Upper lobe of left lung (tissue), 6 donors: ENCODE results near the gene XXYLT1. TPM values are rescaled to one million over a fixed set of nuclear protein-coding genes. Genes with fewer than 3 reads are reported as not detected.

Source experiments
- ATAC-seq, 2 donors: fragments of 200-7000 bp; cut with Tn5 transposase; one replicate each; pipeline ENCODE4 v1.9.1; 2022; ENCODE audit warnings: mild to moderate bottlenecking in 2 of 2, moderate library complexity in 2 of 2; ENCODE audit not compliant: low FRiP score in 2 of 2
- DNase-seq, 2 donors: peaks; one replicate each; pipeline ENCODE4 v3.0.0-alpha.2; 2019 to 2020
- H3K27ac ChIP-seq, 4 donors: fragments of 200-600 bp; sonication (generic); one replicate each; pipeline ENCODE4 v1.5.1; 2016 to 2019
- H3K27me3 ChIP-seq, 4 donors: fragments of 200-600 bp; sonication (generic); one replicate each; pipeline ENCODE4 v1.5.1; 2017 to 2019
- H3K36me3 ChIP-seq, 4 donors: fragments of 200-600 bp; sonication (generic); one replicate each; pipeline ENCODE4 v1.5.1; 2016 to 2019
- H3K4me1 ChIP-seq, 4 donors: fragments of 200-600 bp; sonication (generic); one replicate each; pipeline ENCODE4 v1.5.1; 2018 to 2019
- H3K4me3 ChIP-seq, 4 donors: fragments of 200-600 bp; sonication (generic); one replicate each; pipeline ENCODE4 v1.5.1; 2017 to 2019; ENCODE audit warnings: mild to moderate bottlenecking in 2 of 4, moderate library complexity in 1 of 4
- H3K9me3 ChIP-seq, 4 donors: fragments of 200-600 bp; sonication (generic); one replicate each; pipeline ENCODE4 v1.5.1; 2018 to 2019
- CTCF ChIP-seq, 6 experiments: fragments of 450-650 bp in 4 of 6; fragments of 200-600 bp in 2 of 6; sonication (generic) in 2 of 6; IDR thresholded peaks; one replicate each; pipeline ENCODE4 v1.5.1; 2016 to 2019; ENCODE audit warnings: antibody characterized with exemption in 6 of 6
- EP300 ChIP-seq, 4 donors: sonication (generic); formaldehyde crosslinking; IDR thresholded peaks; one replicate each; pipeline ENCODE4 v1.5.1; 2017; ENCODE audit warnings: antibody characterized with exemption in 4 of 4, control low read depth in 2 of 4
- POLR2A ChIP-seq, 4 donors: fragments of 450-650 bp; IDR thresholded peaks; one replicate each; pipeline ENCODE4 v1.5.1; 2016 to 2017; ENCODE audit warnings: antibody characterized with exemption in 4 of 4, mild to moderate bottlenecking in 2 of 4
- POLR2AphosphoS5 ChIP-seq, 2 donors: sonication (generic); formaldehyde crosslinking; IDR thresholded peaks; one replicate each; pipeline ENCODE4 v1.5.1; 2017; ENCODE audit warnings: antibody characterized with exemption in 2 of 2
- WGBS, 2 donors: methylation state at CpG; one replicate each; pipeline ENCODE4 v1.1.5; 2017 to 2018; 5-methylcytosine and 5-hydroxymethylcytosine counted together
- total RNA-seq, 6 donors: library from RNA; depleted of rRNA in 4 of 6; stranded (reverse); fragments of >200 nt in 4 of 6; gene quantifications; one replicate each; pipeline versions ENCODE4 v1.1.0 to v1.2.1, GENCODE V29; 2016 to 2021
- donor health status: DM: no; HTN: no; CAD: no; lungs with moderate emphysema.
- donor health status: DM: no; HTN: yes; CAD: no; lungs with severe emphysema.

Gene XXYLT1
- total RNA-seq, 6 donors from 2014 or later, result 6.3 to 9.6 (median 8.6) TPM

- Histone ChIP-seq H3K27me3 (no peaks in the 10 kb centered on the region), H3K9me3 (no peaks in the 10 kb centered on the region), H3K27ac (peak overlapping the region; percentile 57 to 80 (median 73)), H3K4me3 (no peak overlapping the region), H3K4me1 (peaks cover 4 to 29% (median 17%) of the 10 kb centered on the region in 4 donors), H3K36me3 (no peaks in the 10 kb centered on the region)
- DNase-seq (peak; percentile 52 to 73), ATAC-seq (peak; percentile 27 to 65)
- 38 to 61% methylated on average over 9 to 11 of the region's 13 CpGs for WGBS, 2 donors
- TF ChIP-seq CTCF (IDR thresholded peaks at IDR 0.05) (no peak), POLR2A (IDR thresholded peaks at IDR 0.05) (no peak), POLR2AphosphoS5 (IDR thresholded peaks at IDR 0.05) (peak; percentile 53 to 75), EP300 (IDR thresholded peaks at IDR 0.05) (peak in 2 of 4 donors; percentile 65 to 83)
Observed at GRCh38 chr3:195030791-195031321, 240.1 kb downstream of the XXYLT1 start.

GRCh38 chr3:195028877-195029606, 241.9 kb downstream of the XXYLT1 start:
- no peak for ATAC-seq
- Histone ChIP-seq H3K4me1 (peaks cover 4 to 29% (median 22%) of the 10 kb centered on the region in 4 donors), H3K27me3 (no peaks in the 10 kb centered on the region), H3K9me3 (no peaks in the 10 kb centered on the region), H3K36me3 (no peaks in the 10 kb centered on the region), H3K4me3 (no peak overlapping the region), H3K27ac (peak overlapping the region in 1 of 4 donors; percentile 80)
- WGBS, 2 donors, result 51 to 59% methylated on average over 8 of the region's 8 CpGs
- peak in 3 of 4 donors; percentile 8 to 51 (median 34) for TF ChIP-seq EP300 (IDR thresholded peaks at IDR 0.05)
- TF ChIP-seq POLR2A (IDR thresholded peaks at IDR 0.05), result no peak
- no peak for TF ChIP-seq CTCF (IDR thresholded peaks at IDR 0.05)
- TF ChIP-seq POLR2AphosphoS5 (IDR thresholded peaks at IDR 0.05), result peak in 1 of 2 donors; percentile 60
- no peak for DNase-seq

- no peaks in the 10 kb centered on the region for H3K27me3 ChIP-seq
- no peaks in the 10 kb centered on the region for H3K9me3 ChIP-seq
- WGBS, 2 donors, result 72 to 87% methylated on average over 4 of the region's 4 CpGs
- no peak for ATAC-seq
- no peaks in the 10 kb centered on the region for H3K36me3 ChIP-seq
- no peak for DNase-seq
- TF ChIP-seq POLR2A (IDR thresholded peaks at IDR 0.05) (no peak), EP300 (IDR thresholded peaks at IDR 0.05) (no peak), CTCF (IDR thresholded peaks at IDR 0.05) (no peak), POLR2AphosphoS5 (IDR thresholded peaks at IDR 0.05) (no peak)
- H3K27ac ChIP-seq, result no peak overlapping the region
- peaks cover 0 to 15% (median 11%) of the 10 kb centered on the region in 4 donors for H3K4me1 ChIP-seq
- H3K4me3 ChIP-seq, result no peak overlapping the region
Observed at GRCh38 chr3:195025884-195026200, 245.1 kb downstream of the XXYLT1 start.

- Histone ChIP-seq H3K36me3 (no peaks in the 10 kb centered on the region), H3K27me3 (no peaks in the 10 kb centered on the region), H3K27ac (no peak overlapping the region), H3K9me3 (no peaks in the 10 kb centered on the region), H3K4me1 (peaks cover 0 to 10% (median 9%) of the 10 kb centered on the region in 4 donors), H3K4me3 (no peak overlapping the region)
- ATAC-seq, result no peak
- no peak for DNase-seq
- 75 to 76% methylated on average over 17 of the region's 17 CpGs for whole genome bisulfite sequencing, 2 donors
- no peak for TF ChIP-seq POLR2A (IDR thresholded peaks at IDR 0.05)
- no peak for TF ChIP-seq POLR2AphosphoS5 (IDR thresholded peaks at IDR 0.05)
- no peak for TF ChIP-seq EP300 (IDR thresholded peaks at IDR 0.05)
- TF ChIP-seq CTCF (IDR thresholded peaks at IDR 0.05), result no peak
Observed at GRCh38 chr3:195025056-195025883, 245.7 kb downstream of the XXYLT1 start.
